GM12878 (cell line): ENCODE results near the gene CACNA1I. TPM values are rescaled to one million over a fixed set of nuclear protein-coding genes. Genes with fewer than 3 reads are reported as not detected.

Experiments
- ATAC-seq: fragments of 200-7000 bp; cut with Tn5 transposase; 3 replicates; pipeline ENCODE4 v1.9.1; 2020; ENCODE audit warnings: mild to moderate bottlenecking, moderate library complexity
- BruUV-seq: library from RNA; stranded (reverse); fragments of 400-500 nt; replicated peaks from 2 replicates; lab custom pipeline; 2021; lab: Mats Ljungman, UMichigan
- CTCF ChIA-PET: fragments of 300-600 bp; sonication (Branson Sonifier 250); formaldehyde crosslinking; extraction: SDS; loops from one replicate; lab custom pipeline; 2021; ENCODE audit warnings: inconsistent platforms; lab: Yijun Ruan, JAX
- POLR2A ChIA-PET: fragments of 350-600 bp; formaldehyde crosslinking; extraction: SDS; loops from one replicate; lab custom pipeline; 2021; ENCODE audit warnings: inconsistent platforms; lab: Charles Lee
- RAD21 ChIA-PET: fragments of 300-600 bp; sonication (Branson Sonifier 250); formaldehyde crosslinking; loops from one replicate; lab custom pipeline; 2023; ENCODE audit warnings: antibody characterized with exemption; ENCODE audit not compliant: unreplicated experiment; lab: Charles Lee
- SMC1A ChIA-PET: fragments of 300-600 bp; sonication (Branson Sonifier 250); formaldehyde crosslinking; loops from one replicate; lab custom pipeline; 2023; ENCODE audit not compliant: unreplicated experiment, uncharacterized antibody; lab: Charles Lee
- DNase-seq: peaks from one replicate; pipeline ENCODE4 v3.0.0-alpha.2; 2011; ENCODE audit warnings: low read depth, low spot score
- FAIRE-seq: peaks from 3 replicates; lab custom pipeline; 2011; peaks lifted over from hg19 to GRCh38; lab: Jason Lieb, UNC
- H2AFZ ChIP-seq: 2 replicates; pipeline ENCODE4 v1.6.0; 2011; ENCODE audit warnings: low read depth, low read length, control low read depth; ENCODE audit not compliant: control insufficient read depth
- H3K27ac ChIP-seq: 2 replicates; pipeline ENCODE4 v1.5.1; 2011; ENCODE audit warnings: control low read depth; ENCODE audit not compliant: control insufficient read depth, insufficient read depth
- H3K27me3 ChIP-seq, 2 experiments: replicated peaks in 1 of 2; 2 replicates each; pipeline versions ENCODE4 v1.6.0 to v1.6.1; 2011; ENCODE audit warnings: low read length in 1 of 2; ENCODE audit not compliant: control insufficient read depth in 2 of 2, insufficient read depth in 2 of 2
- H3K36me3 ChIP-seq, 2 experiments: 2 replicates each; pipeline ENCODE4 v1.5.1; 2011; ENCODE audit warnings: low read length in 1 of 2; ENCODE audit not compliant: control insufficient read depth in 2 of 2, insufficient read depth in 2 of 2
- H3K4me1 ChIP-seq: 2 replicates; pipeline ENCODE4 v1.6.1; 2011; ENCODE audit warnings: mild to moderate bottlenecking, low read length, moderate library complexity, mixed read lengths; ENCODE audit not compliant: control insufficient read depth, insufficient read depth
- H3K4me2 ChIP-seq: 2 replicates; pipeline ENCODE4 v1.6.0; 2011; ENCODE audit warnings: control low read depth; ENCODE audit not compliant: control insufficient read depth, insufficient read depth
- H3K4me3 ChIP-seq: fragments of 200-600 bp; sonication (generic); 2 replicates; pipeline ENCODE4 v1.5.1; 2016
- H3K79me2 ChIP-seq: 2 replicates; pipeline ENCODE4 v1.6.0; 2011; ENCODE audit warnings: low read length; ENCODE audit not compliant: control insufficient read depth, insufficient read depth
- H3K9ac ChIP-seq: 2 replicates; pipeline ENCODE4 v1.8.0; 2011; ENCODE audit warnings: low read length, control low read depth, mixed read lengths; ENCODE audit not compliant: control insufficient read depth, insufficient read depth
- H3K9me3 ChIP-seq: replicated peaks from 3 replicates; pipeline ENCODE4 v1.5.1; 2011; ENCODE audit warnings: mild to moderate bottlenecking, low read length; ENCODE audit not compliant: control insufficient read depth, insufficient read depth
- H4K20me1 ChIP-seq: 2 replicates; pipeline ENCODE4 v1.6.0; 2011; ENCODE audit not compliant: control insufficient read depth, insufficient read depth
- RUNX3 ChIP-seq: IDR thresholded peaks from 2 replicates; pipeline ENCODE4 v1.6.1; 2012; ENCODE audit warnings: low read length, inconsistent platforms
- YBX1 ChIP-seq: fragments of 450-650 bp; IDR thresholded peaks from 2 replicates; pipeline ENCODE4 v1.6.1; 2016; ENCODE audit warnings: antibody characterized with exemption
- WGBS: methylation state at CpG from one replicate; pipeline ENCODE4 v1.1.6; 2016; ENCODE audit warnings: low lambda C conversion rate; ENCODE audit not compliant: insufficient replicate concordance, insufficient coverage; ENCODE audit errors: missing lambda C conversion rate; 5-methylcytosine and 5-hydroxymethylcytosine counted together
- in situ Hi-C: fragments of 300-500 bp; cut with MboI; formaldehyde crosslinking; loops from 9 replicates; pipeline ENCODE4 v1.14.3; 2018; ENCODE audit warnings: mixed read lengths
- intact Hi-C: fragments of 100-400 bp; cut with micrococcal nuclease; formaldehyde crosslinking; loops from one replicate; pipeline ENCODE4 v1.14.2; 2022; ENCODE audit not compliant: unreplicated experiment
- polyA plus RNA-seq, 11 experiments: library from polyadenylated mRNA; depleted of rRNA in 4 of 11; unstranded in 6 of 11; stranded (reverse) in 5 of 11; fragments of >200 nt; fragmentation: Nextera tagmentation in 4 of 11; fragmentation: Illumina TruSeq in 1 of 11; extraction: Ambion mirVana in 4 of 11; extraction: Trizol in 1 of 11; gene quantifications; 1 replicate in 1 of 11; 2 replicates in 10 of 11; pipeline versions ENCODE4 v1.2.1 to v1.2.3, GENCODE V29; 2011 to 2016; ENCODE audit warnings: inconsistent platforms in 2 of 11, missing spikeins in 2 of 11, low read depth in 1 of 11
- total RNA-seq, 4 experiments: library from RNA; depleted of rRNA in 3 of 4; stranded (reverse); fragments of >200 nt in 3 of 4; fragmentation: Illumina TruSeq in 1 of 4; extraction: Trizol in 1 of 4; gene quantifications; 2 replicates each; pipeline versions ENCODE4 v1.2.1 to v1.2.3, GENCODE V29; 2013 to 2021
- TF ChIP-seq, protein P1 (sequence below): IDR thresholded peaks from 2 replicates; pipeline ENCODE4 v1.6.1; 2012; ENCODE audit warnings: mild to moderate bottlenecking, low read depth, low read length

The CACNA1I gene
- total and polyA plus RNA-seq, 10 of the 15 experiments (the other 5 are each of a cell fraction or from before 2014, with no cell fraction given) = 0.01 to 0.03 TPM; not detected in 8

DNA sequence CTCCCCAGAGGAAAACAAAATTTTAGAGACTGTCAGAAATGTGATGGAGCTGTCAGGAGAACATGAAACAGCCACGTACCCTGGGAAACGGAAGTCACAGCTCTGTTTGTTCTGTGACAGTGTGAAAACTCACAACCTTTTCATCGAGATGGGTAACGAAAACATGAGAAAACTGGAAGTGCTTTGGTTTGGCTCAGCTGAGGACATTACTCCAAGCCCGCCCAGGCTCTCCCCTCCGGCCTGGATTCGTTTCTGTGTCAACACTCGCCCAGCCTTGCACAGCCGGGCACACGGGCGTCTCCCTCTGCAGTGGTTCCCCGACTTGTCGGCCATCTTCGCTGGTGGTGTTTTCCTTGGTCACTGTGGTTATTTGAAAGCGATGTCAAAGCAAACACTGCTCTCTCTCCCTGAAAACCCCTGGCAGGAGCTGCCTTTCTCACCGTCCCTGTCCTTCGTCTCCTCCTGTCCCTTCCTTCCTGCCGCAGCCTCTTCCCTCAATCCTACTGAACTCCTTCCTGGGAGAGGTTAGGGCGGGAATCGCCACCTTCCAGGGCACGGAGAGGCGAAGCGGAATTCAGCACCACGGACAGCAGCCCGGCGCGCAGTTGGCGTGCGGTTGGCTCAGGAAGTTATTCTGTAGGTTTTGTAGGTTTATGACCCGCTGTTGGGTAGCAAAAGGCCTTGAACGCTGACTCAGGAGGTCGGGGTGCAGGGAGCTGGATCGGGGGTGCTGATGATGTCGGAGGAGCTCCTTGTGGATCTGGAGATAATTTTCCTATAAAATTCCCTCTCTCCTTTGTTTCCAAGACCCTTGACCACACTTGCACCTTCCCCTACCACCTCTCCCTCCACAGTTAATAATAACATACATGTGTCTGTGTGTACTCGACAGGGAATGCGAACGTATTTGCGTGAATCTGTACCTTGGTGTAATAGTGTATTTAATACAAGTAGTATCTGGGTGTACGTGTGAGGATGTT is 24.9 kb upstream of the CACNA1I start:
- no peak for ATAC-seq
- H3K9me3 ChIP-seq = no peaks in the 10 kb centered on the region
- no peak for DNase-seq
- intact Hi-C loops = no loop called here
- POLR2A ChIA-PET = no interaction called here
- RAD21 ChIA-PET = no interaction called here
- CTCF ChIA-PET = interaction anchor here (0.9 to 14.5 kb wide), 3 partner anchors 52 to 491 kb away, joined by 3 to 157 read pairs (median 3); no protein-coding TSS in a partner anchor
- no peak overlapping the region for H3K9ac ChIP-seq
- SMC1A ChIA-PET = interaction anchor here (1.0 kb wide), 1 partner anchor 491 kb away, joined by 5 read pairs; no protein-coding TSS in a partner anchor
- H3K36me3 ChIP-seq = no peaks in the 10 kb centered on the region
- TF ChIP-seq RUNX3 (0 out of 2 replicates have a peak, but pooled peaks have one; percentile 6), YBX1 (no peak)
- TF ChIP-seq, protein P1, sequence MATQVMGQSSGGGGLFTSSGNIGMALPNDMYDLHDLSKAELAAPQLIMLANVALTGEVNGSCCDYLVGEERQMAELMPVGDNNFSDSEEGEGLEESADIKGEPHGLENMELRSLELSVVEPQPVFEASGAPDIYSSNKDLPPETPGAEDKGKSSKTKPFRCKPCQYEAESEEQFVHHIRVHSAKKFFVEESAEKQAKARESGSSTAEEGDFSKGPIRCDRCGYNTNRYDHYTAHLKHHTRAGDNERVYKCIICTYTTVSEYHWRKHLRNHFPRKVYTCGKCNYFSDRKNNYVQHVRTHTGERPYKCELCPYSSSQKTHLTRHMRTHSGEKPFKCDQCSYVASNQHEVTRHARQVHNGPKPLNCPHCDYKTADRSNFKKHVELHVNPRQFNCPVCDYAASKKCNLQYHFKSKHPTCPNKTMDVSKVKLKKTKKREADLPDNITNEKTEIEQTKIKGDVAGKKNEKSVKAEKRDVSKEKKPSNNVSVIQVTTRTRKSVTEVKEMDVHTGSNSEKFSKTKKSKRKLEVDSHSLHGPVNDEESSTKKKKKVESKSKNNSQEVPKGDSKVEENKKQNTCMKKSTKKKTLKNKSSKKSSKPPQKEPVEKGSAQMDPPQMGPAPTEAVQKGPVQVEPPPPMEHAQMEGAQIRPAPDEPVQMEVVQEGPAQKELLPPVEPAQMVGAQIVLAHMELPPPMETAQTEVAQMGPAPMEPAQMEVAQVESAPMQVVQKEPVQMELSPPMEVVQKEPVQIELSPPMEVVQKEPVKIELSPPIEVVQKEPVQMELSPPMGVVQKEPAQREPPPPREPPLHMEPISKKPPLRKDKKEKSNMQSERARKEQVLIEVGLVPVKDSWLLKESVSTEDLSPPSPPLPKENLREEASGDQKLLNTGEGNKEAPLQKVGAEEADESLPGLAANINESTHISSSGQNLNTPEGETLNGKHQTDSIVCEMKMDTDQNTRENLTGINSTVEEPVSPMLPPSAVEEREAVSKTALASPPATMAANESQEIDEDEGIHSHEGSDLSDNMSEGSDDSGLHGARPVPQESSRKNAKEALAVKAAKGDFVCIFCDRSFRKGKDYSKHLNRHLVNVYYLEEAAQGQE = peak; percentile 98
- no peak overlapping the region for H2AFZ ChIP-seq
- WGBS = 30% methylated on average over 38 of the region's 39 CpGs
- no TSS peak for BruUV-seq
- no peaks in the 10 kb centered on the region for H3K4me1 ChIP-seq
- no peaks in the 10 kb centered on the region for H4K20me1 ChIP-seq
- no peak overlapping the region for H3K4me2 ChIP-seq
- H3K4me3 ChIP-seq = no peak overlapping the region
- peaks cover 3 to 4% of the 10 kb centered on the region in 2 experiments; a peak in 2 of 4 replicates for H3K27me3 ChIP-seq
- no peak overlapping the region for H3K27ac ChIP-seq
- H3K79me2 ChIP-seq = no peaks in the 10 kb centered on the region
- no peak for FAIRE-seq
- in situ Hi-C loops = no loop called here
